HG03280 (cell line): ENCODE results near the gene EFNB1.

Experiments used
- ATAC-seq: cut with Tn5 transposase; IDR thresholded peaks from one replicate; pipeline ENCODE4 v1.9.1; 2021; ENCODE audit warnings: mild to moderate bottlenecking, moderate library complexity; ENCODE audit not compliant: unreplicated experiment

The EFNB1 gene

GRCh38 chrX:68842781-68843581, 14.2 kb downstream of the EFNB1 start:
- ATAC-seq = no peak

DNA sequence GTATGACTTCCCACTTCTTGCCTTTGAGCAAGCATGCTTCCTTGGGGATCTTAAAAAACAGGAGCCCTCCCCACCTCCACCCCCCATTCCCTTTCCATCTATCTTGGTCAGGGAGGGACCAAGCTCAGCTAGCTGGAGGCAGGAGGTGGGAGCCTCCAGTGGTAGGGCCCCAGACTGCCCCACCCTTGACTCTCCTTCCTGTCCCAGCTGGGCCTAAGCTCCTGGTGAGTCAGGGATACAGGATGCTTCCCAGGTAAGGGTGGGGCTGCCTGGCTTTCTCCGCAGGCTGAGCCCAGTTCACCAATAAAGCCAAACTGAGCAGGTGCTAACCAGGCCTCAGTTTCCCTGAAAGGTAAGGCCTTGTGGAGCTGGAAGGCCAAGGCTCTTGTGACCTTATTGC, 15.2 kb downstream of the EFNB1 start:
- ATAC-seq = no peak

- ATAC-seq = no peak
Observed at GRCh38 chrX:68844581-68844980, 15.8 kb downstream of the EFNB1 start.

GRCh38 chrX:68846536-68846935, 17.7 kb downstream of the EFNB1 start:
- ATAC-seq = no peak

- ATAC-seq = no peak
Observed at GRCh38 chrX:68847172-68847571, 18.4 kb downstream of the EFNB1 start.

DNA sequence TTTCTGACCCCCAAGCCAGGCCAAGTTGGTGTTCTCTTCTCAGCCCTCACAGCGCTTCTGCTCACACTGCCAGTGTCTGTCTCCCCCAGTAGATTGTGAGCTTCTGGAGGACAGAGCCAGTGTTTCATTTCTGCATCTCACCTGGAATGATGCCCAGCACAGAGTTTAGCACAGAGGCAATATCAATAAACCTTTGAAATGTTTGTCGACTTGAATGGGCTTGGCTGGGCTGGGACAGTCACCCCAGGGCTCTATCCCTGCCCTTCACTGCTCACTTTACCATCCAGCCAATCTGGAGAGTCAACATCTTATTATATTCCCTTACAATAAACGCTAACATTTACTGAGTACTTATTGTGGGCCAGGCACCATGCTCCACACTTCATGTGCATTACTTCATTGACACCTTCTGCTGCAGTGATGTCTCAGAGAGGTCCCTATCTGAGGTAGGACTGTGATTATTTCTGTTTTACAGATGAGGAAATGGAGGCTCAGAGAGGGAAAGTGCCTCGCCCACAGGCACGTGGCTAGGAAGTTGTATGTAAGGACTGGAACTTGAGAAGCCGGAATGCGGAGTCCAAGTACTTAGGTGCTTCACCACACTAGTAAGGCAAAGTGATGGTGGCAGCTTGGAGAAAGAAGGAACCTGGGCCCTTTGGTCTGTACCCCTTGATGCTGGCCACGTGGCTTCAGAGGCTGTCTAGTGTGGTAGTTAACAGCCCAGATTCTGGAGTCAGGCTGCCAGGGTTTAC, 19.5 kb downstream of the EFNB1 start:
- ATAC-seq = no peak

DNA sequence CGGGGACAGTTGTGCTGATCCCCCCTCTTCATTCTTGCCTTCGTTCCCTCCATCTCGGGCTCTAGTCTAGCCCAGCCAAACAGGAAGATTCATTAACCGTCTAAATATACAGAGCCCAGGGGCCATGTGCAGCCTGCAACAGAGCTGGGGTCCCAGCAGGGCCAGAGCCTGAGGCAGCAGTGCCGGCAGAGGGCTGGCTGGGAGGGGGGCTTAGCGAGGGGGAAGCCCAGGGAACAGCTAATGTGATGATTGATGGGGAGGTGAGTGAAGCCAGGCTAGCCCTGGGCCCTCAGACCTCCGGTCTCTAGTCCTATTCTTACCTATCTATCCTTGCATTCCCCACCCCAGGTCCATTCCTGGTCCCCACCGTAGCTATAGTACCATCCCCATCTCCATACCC, 22.3 kb downstream of the EFNB1 start:
- no peak for ATAC-seq

GRCh38 chrX:68852046-68852445, 23.2 kb downstream of the EFNB1 start:
- ATAC-seq = no peak

- no peak for ATAC-seq
Observed at GRCh38 chrX:68853665-68854251, 24.9 kb downstream of the EFNB1 start.

GRCh38 chrX:68865300-68865699, 36.5 kb downstream of the EFNB1 start:
- no peak for ATAC-seq

GRCh38 chrX:68865926-68866325, 37.1 kb downstream of the EFNB1 start:
- no peak for ATAC-seq

DNA sequence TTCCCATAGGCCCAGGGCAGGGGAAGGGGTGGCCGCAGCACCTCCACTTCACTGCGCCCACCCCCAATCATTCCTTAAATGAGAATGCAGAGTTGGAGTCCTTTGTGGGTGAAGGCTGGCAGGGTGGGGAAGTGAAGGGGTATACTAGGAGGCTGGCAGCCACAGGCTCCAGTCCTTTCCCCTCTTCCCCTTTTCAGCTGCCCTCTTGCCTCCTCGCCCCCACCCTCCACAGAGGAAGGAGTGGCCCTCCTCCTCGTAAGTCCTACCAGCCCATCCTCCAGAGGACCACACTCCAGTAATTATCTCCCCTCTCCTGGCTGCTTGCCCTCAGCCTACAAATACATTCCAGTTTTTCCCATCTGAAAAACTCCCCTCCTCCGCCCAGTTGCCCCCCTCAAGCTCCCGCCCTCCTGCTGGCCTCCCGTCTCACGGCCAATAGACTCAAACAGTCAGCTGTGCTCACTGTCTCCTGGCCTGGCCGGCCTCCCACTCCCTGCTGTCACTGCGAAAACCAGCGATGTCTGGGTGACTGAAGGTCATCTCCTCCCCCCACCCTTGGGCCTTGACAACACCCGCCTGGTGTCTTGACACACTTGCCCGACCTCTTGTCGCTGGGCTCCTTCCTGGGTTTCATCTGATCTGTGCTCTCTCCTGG, 38.8 kb downstream of the EFNB1 start:
- no peak for ATAC-seq

- ATAC-seq = no peak
Observed at GRCh38 chrX:68868316-68868715, 39.5 kb downstream of the EFNB1 start.

- no peak for ATAC-seq
Observed at GRCh38 chrX:68868902-68869800, 40.3 kb downstream of the EFNB1 start.

- ATAC-seq = no peak
Observed at GRCh38 chrX:68870357-68870756, 41.5 kb downstream of the EFNB1 start.

GRCh38 chrX:68872171-68872570, 43.4 kb downstream of the EFNB1 start:
- ATAC-seq = no peak

GRCh38 chrX:68874076-68874475, 45.3 kb downstream of the EFNB1 start:
- ATAC-seq = no peak

DNA sequence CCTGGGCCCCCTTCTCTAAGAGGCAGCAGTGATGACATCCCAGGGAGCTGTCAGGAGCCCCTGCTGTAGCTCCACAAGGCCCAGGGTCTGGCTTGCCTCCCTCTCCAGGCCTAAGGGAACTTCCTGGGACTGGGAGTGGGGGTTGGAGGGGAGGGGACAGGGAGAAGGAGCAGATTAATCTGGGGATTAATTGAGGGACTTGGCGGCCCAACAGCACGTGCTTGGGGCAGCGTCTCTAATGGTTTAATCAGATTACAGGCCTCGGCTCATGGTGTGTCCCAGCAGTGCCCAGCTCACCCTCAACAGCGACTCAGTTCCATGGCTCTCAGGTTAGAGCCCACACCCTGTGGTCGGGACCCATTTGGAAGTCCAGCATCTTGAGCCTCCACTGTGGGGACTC, 47.9 kb downstream of the EFNB1 start:
- ATAC-seq = no peak

DNA sequence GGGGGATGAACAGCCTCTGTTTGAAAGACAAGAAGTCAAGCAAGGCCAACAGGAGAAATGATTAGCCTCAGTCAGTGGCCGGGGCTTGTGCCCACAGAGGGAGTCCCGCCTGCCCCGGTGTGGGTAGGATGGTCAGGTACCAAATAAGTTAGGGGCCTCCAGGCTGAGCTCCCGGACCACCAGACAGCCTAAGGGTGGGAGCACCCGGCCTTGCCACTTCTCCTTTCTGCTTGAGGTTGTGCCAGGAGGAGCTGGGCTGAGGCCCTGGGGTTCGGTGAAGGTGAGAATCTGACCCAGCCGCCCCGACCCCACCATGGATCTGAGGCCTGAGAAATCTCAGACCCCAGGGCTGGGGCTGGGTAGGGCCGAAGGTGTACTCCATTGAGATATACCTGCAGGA, 48.8 kb downstream of the EFNB1 start:
- ATAC-seq = no peak

- ATAC-seq = no peak
Observed at GRCh38 chrX:68878977-68879645, 50.3 kb downstream of the EFNB1 start.
